ENCODE data around the gene GK. TPM values are rescaled to one million over a fixed set of nuclear protein-coding genes. Genes with fewer than 3 reads are reported as not detected.

The GK gene
- total and polyA plus RNA-seq, 9 of the 15 experiments (the other 6 are each of a cell fraction or from before 2014, with no cell fraction given) = 8.0 to 15.7 (median 12.4) TPM

GRCh38 chrX:30659421-30659820 is 6.2 kb downstream of the GK start (continued):
- TF ChIP-seq SP2 (IDR thresholded peaks at IDR 0.05; ENCODE audit: extremely low read depth, low read depth, low read length, poor library complexity, severe bottlenecking) (no peak), HOXB6 (CRISPR knock-in tag; IDR thresholded peaks at IDR 0.05; ENCODE audit: borderline replicate concordance) (no peak), DPF2 (IDR thresholded peaks at IDR 0.05) (peak; percentile 73), NFRKB (IDR thresholded peaks at IDR 0.05; ENCODE audit: low read depth) (no peak), ZNF507 (tag; conservative IDR thresholded peaks at IDR 0.05) (no peak), STAT5B (CRISPR knock-in tag; IDR thresholded peaks at IDR 0.05) (no peak), MXI1 (IDR thresholded peaks at IDR 0.05; ENCODE audit: low read depth, low read length) (no peak), L3MBTL2 (IDR thresholded peaks at IDR 0.05) (peak; percentile 22; the same call in 1 of the 2 replicates), NFE2 (IDR thresholded peaks at IDR 0.05; ENCODE audit: low read depth) (peak; percentile 66), CBFA2T3 (IDR thresholded peaks at IDR 0.05) (peak; percentile 69), RCOR1 (IDR thresholded peaks at IDR 0.05; ENCODE audit: borderline replicate concordance in 1 of 2, low read depth in 2 of 2, low read length in 2 of 2) (0 out of 4 replicates have a peak, but pooled peaks of 1 of the 2 experiments have one; percentile 9), PKNOX1 (IDR thresholded peaks at IDR 0.05) (no peak), TAL1 (IDR thresholded peaks at IDR 0.05) (no peak), TCF3 (CRISPR knock-in tag; IDR thresholded peaks at IDR 0.05) (peak; percentile 62), FOXJ2 (tag; IDR thresholded peaks at IDR 0.05) (no peak)

Data from K562 (cell line).